ENCODE measurements around the gene CANX.

The CANX gene

DNA sequence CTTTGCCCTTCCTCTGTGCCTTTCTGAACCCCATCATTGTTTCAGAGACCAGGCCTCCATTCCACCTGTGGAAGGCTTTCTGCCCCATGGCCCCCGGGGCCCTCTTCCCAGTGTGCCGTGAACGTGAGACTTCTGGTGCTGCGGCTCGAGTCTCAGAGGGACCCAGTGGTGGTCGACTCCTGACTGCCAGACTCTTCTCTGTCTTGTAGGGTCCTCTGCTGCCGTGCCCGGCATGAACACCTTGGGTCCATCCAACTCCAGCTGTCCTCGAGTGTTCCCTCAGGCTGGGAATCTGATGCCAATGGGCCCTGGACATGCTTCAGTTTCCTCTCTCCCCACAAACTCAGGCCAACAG is 74.9 kb downstream of the CANX start:
- in situ Hi-C loops (cut with MboI; ENCODE audit: low sequenced_read_pairs): no loop called here

DNA sequence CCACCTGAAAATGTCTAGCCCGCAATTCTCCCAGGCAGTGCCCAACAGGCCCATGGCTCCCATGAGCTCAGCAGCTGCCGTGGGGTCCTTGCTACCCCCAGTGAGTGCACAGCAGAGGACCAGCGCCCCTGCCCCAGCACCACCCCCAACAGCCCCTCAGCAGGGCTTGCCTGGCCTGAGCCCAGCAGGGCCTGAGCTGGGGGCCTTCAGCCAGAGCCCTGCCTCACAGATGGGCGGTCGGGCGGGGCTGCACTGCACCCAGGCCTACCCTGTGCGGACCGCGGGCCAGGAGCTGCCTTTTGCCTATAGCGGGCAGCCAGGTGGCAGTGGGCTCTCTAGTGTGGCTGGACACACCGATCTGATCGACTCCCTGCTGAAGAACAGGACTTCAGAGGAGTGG is 75.7 kb downstream of the CANX start:
- in situ Hi-C loops (cut with MboI; ENCODE audit: low sequenced_read_pairs): no loop called here

DNA sequence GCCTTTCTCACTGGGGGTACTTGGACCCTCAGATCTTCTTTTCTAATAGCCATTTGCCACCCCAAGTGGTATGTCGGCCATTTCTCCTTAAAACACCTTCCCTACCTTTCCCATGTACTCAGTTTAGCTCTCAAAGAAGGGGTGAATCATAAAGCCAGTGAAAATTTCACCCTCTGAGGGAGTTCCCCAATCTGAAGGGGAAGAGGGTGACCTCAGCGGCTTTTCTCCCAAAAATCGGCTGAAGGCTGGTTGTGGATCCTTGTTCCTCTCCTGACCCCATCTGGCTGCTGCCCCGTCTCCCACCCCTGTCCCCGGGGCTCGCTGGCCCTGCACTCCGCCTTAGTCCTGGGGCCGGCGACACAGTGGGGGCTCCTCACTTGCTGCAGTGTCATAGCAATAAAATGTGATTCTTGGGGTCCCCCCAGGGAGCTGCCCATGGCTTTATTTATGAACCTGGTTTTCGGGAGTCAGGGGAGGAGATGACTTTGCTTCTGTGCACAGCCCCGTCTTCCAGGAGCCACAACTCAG is 77.7 kb downstream of the CANX start:
- in situ Hi-C loops (cut with MboI; ENCODE audit: low sequenced_read_pairs): no loop called here

DNA sequence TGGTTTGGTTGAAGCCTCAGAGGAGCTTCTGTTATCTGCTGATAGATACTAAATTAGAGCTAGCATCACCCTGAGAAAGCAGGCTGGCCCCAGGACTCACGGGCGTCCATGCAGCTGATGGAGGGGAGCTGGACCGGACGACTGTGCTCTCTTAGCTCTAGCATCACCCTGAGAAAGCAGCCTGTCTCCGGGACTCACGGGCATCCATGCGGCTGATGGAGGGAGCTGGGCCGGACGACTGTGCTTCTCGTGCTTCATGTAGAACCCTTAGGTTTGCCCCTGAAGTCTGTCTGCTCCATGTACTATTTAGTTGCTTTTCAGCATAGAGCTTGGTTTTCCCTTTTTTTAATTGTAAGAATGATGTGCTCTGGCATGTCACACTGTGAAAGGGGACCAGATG is 78.7 kb downstream of the CANX start:
- in situ Hi-C loops (cut with MboI; ENCODE audit: low sequenced_read_pairs): no loop called here

DNA sequence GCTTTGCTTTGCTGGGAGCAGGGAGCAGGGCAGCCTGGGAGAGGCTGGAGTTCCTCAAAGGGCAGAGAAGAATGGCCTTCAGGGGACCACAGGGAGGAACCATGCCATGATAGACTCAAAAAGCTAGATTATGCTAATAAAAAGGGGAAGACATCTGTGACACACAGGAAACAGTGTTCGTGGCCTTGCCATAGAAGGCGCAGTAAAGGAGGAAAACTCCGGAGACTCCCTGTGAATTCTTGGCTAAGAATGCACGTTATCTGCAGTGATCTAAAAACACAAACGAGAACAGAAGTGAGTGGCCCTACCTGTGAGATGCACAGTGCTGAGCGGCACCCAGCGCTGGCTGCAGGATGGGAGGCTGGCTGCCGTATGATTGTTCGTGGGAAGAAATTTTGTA is 79.1 kb downstream of the CANX start:
- in situ Hi-C loops (cut with MboI; ENCODE audit: low sequenced_read_pairs): no loop called here

DNA sequence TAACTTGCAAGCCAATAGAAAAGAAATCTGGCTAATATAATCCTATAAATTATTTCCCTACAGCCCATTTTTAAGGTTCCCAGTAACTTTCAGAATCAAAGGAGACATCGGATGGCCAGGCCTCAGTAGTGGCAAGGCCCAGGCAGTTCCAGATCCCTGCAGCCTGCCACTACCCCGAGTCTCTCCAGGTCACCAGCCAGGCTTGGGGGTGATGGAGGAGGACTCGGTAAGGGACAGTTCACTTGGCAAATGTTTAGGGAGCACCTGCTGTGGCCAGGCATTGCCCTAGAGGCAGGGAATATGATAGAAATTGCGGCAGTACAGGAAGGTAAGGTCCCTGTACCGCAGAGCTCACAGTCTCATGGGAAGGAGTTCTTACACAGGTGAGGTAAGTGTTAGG is 79.8 kb downstream of the CANX start:
- in situ Hi-C loops (cut with MboI; ENCODE audit: low sequenced_read_pairs): no loop called here

DNA sequence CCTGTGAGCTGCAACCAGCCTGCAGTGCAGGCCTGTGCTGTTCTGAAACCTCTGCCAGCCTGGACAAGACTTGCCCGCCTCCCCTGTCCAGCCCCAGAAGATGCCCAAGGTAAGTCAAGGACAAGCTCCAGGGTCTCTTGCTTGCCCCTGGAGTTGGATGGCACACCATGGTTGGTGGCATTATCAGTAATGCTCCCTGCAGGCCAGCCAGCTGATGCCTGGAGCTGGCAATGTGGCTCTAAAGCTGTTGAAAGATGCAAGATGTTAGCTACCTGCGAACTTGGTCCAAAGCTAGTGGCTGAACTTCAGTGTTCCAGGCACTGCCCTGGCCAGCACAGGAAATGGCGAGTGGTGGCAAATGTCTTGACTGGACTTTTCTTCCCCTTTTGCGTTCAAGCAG is 81.1 kb downstream of the CANX start:
- in situ Hi-C loops (cut with MboI; ENCODE audit: low sequenced_read_pairs): no loop called here

DNA sequence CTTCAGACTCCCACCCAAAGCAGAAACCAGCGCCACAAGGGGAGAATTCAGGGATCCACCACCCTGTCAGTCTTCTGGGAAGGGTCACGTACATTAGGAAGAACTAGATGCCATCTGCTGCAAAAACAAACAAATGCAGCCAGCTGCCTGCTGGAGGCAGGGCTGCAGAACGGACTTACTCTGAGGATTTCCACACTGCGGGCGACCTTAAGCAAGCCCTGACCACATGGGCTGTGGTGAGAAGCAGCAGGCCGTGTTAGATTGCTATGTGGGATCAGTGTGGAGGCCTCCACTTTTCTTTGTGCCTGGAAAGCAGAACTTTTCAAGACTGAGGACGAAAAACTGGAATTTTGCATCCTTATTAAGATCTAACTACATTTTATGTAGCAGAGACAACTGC is 81.6 kb downstream of the CANX start:
- in situ Hi-C loops (cut with MboI; ENCODE audit: low sequenced_read_pairs): no loop called here

Measured in HL-60/S4 treated with phorbol 12-myristate 13-acetate at 8.2 ng/mL for 4 days and 3 days (cell line).